CD4-positive, alpha-beta T cell treated with Interleukin-4 for 4 hours (primary cell): Measurements from ENCODE around the gene CRYBA4.
A peak's percentile ranks its signal among the peaks of the same experiment; 100 is the strongest.

Experiments
- DNase-seq: peaks from one replicate; pipeline ENCODE4 v3.0.0-alpha.2; 2020

Gene CRYBA4

GRCh38 chr22:26629988-26630761 is 8.4 kb downstream of the CRYBA4 start:
- DNase-seq: no peak

GRCh38 chr22:26631282-26631681 is 9.5 kb downstream of the CRYBA4 start:
- no peak for DNase-seq

DNA sequence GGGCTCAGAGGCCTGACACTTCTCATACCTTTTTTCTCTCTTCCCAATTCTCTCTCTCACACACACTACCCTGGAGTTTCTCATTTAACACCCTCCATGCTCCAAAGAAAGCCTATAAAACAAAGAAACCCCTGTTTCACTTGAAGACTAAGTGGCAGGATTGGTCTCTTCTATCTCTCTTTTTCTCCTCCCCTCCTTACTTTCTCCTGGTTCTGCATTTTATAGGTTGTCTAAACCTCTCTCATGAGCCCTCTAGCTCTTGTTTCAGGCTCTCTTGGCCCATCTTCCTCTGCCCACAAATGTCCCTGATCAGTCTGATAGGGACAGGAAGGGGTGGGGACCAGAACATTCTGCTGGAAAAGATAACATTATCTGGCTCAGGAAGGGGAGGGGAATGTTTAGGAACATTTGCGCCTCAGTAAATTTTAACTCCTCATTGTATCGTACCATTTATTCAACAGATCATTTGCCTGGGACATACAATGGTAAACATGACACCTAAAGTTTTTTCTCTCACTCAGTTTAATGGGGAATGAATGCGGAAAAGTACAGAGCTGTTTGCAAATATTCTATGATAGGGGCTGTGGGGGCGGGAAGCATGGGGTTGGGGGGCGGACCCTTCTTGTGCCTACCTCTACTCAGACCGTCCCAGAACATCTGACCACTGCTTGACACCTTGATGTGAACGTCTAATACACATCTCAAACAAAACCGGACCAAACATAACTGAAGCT is 10.8 kb downstream of the CRYBA4 start:
- DNase-seq: no peak

DNA sequence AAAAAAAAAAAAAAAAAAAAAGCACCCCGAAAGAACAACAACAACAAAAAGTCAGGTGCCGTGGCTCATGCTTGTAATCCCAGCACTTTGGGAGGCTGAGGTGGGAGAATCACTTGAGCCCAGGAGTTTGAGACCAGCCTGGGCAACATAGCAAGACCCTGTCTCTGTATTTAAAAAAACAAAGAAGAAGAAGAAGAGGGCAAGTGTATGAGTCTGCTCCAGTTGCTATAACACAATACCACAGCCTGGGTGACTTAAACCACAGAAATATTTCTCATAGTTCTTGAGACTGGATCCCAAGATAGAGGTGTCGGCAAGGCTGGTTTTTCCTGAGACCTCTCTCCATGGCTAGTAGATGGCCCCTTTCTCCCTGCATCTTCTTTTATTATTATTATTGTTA is 12.4 kb downstream of the CRYBA4 start:
- DNase-seq: no peak

GRCh38 chr22:26635117-26635516 is 13.4 kb downstream of the CRYBA4 start:
- no peak for DNase-seq

GRCh38 chr22:26636296-26636695 is 14.5 kb downstream of the CRYBA4 start:
- DNase-seq: no peak

DNA sequence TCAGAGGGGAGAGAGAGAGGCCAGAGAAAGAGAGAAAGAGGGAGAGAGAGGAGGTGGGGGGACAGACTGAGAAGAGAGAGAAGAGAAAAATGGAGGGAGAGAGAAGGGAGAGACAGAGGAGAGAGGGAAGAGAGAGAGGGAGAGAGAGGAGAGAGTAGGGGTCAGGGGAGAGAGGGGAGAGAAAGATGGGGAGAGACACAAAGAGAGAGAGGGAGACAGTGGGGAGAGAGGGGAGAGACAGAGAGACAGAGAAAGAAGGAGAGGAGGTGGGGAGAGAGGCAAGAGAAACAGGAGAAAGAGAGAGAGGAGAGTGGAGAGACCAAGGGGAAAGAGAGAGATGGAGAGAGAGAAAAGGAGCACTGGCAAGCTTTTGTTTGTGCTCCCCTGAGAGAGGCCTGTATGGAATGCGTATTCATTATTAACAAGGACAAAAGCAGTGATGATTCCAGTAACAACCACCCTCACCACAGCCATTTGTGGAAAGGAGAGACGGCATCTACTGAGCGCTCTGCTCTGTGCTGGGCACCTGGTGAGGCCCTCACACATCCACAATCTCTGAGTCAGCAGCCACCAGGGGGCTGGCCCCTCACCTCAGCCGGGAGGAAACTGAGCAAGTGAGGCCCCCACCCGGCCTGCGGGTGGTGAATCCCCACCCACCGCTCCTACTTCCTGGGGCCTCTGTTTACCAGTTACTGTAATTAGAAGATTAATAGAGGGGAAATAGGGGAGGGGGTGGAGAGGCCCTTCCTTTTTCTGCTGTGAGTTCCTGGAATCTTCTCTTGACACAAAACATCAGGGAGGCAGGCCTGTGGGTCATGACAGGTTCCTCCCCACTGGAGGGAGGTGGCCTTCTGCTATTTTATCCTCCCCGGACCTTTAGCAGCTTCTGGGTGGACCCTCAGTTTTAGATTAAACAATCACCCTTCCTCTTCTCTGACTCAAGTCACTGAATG is 21.0 kb downstream of the CRYBA4 start:
- peak; percentile 90 for DNase-seq

DNA sequence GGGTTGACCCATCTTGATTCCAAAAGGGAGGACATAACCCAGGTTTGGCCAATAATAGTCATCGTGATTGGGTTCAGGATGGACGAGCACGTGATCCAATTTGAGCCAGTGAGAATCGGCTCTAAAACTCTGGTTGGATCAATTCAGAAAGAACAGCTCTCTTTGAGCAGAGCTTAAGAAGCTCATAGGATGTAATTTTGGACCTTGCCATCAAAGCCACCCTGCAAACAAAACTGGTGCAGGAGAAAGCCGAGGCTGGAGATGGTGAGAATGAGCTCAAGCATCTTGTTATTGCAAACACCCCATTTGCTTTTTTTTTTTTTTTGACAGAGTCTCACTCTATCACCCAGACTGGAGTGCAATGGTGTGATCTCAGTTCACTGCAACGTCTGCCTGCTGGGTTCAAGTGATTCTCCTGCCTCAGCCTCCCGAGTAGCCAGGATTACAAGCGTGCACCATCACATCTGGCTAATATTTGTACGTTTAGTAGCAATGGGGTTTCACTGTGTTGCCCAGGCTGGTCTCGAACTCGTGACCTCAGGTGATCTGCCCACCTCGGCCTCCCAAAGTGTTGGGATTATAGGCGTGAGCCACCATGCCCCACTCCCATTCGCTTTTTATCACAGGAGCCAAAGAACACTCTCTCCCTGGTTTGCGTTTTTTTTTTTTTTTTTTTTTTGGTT is 21.8 kb downstream of the CRYBA4 start:
- DNase-seq: peak; percentile 53

DNA sequence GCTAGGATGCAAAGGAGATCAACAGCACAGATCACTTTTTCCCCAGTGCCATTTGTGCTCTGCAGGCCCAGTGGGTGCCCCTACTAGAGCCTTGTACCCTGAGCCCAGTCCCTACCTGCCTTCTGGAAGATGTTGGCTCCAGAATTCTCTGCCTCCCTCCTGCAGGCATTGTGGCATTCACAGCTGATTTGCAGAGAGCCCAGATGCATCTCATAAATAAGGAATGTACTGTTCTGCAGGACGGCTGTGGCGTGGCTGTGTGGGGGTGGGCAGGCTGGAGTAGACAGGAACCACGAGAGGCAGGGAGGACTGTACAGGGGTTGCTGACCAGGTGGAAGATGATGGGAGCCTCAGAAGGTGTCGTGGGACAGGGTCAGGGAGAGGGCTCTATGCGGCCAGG is 24.4 kb downstream of the CRYBA4 start:
- no peak for DNase-seq

DNA sequence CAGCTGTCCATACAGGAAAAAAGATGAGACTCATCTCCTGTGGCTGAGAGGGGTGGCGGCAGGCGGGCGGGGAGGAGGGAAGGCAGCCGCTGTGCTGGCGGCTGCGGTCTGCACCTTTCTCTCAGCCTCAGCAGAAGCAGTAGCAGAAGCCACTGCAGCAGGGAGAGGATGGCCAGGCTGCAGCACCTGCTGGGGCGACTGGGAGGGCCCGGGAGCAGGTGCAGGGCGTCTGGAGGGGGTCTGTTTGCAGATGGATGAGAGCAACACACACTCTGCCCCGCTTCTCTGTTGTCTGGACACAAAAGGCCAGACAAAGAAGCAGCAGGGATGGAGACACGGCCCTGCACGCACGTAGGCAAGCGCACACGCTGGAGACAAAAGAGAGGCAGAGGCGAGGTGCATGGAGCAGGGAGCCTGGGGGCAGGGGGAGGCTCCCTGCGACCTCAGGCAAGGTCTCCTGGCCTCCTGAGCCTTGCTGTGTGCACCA is 26.3 kb downstream of the CRYBA4 start:
- peak; percentile 52 for DNase-seq

- DNase-seq: peak; percentile 23
Measured at GRCh38 chr22:26648528-26649388, 27.0 kb downstream of the CRYBA4 start.

- no peak for DNase-seq
Measured at GRCh38 chr22:26650722-26651421, 29.1 kb downstream of the CRYBA4 start.

GRCh38 chr22:26651815-26652214 is 30.1 kb downstream of the CRYBA4 start:
- no peak for DNase-seq

DNA sequence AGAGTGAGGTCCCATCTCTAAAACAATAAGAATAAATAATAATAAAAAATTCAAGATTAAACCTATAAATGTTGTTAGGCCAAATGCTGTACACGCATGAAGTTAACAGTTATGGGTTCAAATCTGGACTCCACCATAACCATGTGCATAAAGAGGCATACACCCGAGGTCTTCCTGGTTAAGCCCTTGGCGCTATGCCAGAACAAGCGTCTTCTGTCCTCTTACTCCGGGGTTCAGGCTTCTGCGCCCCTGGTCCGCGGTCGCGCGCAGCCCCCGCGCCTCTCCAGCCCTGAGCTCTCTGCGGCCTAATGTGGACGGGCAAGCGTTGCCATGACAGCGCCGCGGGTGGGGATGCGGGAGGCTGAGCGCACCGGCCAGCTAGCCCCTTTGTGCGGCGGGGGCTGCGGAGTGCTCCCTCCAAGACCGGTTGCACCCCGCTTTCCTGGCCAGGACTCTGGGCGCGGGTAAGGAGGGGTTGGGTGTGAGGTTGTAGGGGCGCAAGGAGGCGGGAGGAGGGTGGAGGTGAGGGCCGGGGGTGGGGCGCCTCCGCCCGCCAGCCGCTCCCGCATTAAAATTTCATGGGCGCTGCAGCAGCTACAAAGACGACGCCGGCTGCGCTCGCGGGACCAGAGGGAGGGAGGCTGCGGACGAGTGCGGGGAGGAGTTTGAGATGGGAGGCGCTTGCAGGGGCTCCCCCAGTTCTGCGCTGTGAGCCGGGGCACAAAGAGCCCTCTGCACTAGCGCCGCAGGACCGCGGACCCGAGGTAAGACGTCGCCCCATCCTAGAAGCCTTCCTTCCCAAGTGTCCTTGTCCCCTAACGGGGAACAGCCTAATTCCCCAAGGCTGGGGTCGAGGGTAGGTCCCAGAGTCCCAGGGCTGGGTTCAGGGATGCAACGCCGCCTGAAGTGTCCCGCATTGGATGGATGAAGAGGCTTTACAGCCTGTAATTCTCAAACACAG is 35.4 kb downstream of the CRYBA4 start, which contains the start of gene MIAT:
MIAT (plus strand) TSS at position 698 of the 961 bp plus-strand sequence.
- peak; percentile 73 for DNase-seq

DNA sequence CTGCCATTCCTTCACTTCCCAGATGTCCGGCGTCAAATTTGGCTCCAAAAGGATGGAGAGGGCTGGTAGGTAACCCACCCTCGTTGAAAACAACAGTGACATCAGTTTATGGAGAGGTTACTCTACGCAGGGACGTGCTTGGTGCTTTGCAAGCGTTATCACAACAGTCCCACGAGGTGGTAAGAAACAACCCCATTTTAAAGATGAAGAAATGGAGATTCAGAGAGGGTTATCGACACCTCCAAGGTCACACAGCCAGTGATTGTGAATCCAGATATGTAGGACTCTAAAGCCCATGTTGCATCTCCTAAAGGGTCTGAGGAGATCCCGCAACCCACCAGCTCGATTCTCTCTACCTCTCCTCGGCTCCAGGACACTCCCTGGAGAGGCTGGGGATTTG is 36.4 kb downstream of the CRYBA4 start:
- DNase-seq: no peak

DNA sequence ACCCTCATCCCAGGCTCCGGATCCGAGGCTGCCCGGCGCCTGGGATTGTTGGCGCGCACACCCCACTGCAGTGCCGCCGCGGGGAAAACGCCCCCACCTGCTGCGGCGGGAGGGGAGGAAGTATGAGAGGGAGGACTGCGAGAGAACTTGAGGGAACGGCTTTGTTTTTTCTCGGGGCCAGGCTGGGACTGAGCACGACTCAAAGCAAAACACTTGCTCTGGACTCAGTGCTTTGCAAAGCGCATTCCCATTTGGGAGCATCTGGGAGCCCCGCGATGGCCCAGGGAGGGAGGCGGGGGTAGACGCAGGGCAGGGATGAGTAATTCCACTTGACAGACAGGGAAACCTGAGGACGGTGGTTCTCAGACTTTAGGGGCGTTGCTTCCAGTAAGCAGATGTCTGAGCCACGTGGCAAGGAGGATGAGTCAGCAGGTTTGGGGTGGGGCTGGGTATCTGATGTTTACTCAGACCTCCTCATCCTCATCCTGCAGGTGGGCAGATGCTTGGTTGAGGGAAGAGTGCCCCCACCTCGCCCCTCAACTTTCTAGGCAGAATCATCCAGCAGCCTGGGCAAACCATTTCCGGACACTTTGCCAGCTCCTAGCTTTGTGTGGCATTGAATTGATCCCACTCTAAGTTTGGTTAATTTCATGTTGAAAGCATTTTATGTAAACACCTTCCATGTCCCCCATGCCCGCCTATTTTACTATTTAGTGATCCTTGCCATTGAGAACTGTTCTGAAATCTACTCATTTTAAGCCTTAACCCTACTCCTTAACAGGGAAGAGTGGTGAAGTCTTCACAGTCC is 37.1 kb downstream of the CRYBA4 start:
- peak; percentile 88 for DNase-seq

DNA sequence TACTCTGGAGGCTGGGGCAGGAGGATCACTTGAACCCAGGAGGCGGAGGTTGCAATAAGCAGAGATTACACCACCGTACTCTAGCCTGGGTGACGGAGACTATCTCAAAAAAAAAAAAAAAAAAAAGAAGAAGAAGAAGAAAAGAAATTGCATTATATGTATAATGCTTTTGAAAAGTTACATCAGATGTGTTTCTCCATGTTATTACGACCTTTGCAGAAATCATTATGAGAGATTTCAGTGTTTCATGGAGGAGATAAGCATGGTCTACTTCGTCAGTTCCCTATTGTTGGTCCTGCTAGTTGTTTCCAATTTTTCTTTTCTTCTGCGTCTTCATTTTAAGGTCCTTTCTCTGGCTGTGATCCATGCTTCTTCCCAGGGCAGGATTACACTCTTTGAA is 38.6 kb downstream of the CRYBA4 start:
- no peak for DNase-seq

DNA sequence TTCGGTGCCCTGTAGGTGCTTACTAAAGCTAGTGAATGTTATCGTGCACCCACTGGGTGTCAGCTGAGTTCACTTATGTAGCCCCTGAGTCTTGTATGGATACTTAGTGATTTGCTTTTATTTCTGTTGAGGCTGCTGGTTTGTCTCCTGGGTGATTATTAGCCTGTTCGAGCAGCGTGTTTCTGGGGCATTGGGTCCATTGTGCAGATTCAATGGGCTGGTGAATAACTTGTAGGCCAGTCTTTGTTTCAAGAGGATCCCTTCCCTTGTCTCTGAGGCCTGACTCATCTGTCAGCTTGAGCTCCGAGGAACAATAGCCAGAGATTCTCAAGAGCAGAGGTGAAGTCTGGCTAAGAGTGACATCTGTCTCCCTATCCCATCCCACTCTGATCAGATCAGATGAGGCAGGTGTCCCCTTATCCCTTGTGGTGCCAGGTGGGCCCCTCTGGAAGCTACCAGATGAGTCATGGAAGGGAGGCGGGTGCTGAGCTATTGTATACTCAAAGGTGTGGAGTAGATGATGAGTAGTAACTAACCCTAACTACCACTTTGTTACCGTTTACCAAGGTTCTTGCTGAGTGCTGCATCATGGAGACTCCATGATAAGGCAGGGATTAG is 39.3 kb downstream of the CRYBA4 start:
- no peak for DNase-seq
